Measurements from ENCODE around the gene SLC6A7. TPM values are rescaled to one million over a fixed set of nuclear protein-coding genes. Genes with fewer than 3 reads are reported as not detected.

SLC6A7 gene
- total and polyA plus RNA-seq, 12 donors = not detected

DNA sequence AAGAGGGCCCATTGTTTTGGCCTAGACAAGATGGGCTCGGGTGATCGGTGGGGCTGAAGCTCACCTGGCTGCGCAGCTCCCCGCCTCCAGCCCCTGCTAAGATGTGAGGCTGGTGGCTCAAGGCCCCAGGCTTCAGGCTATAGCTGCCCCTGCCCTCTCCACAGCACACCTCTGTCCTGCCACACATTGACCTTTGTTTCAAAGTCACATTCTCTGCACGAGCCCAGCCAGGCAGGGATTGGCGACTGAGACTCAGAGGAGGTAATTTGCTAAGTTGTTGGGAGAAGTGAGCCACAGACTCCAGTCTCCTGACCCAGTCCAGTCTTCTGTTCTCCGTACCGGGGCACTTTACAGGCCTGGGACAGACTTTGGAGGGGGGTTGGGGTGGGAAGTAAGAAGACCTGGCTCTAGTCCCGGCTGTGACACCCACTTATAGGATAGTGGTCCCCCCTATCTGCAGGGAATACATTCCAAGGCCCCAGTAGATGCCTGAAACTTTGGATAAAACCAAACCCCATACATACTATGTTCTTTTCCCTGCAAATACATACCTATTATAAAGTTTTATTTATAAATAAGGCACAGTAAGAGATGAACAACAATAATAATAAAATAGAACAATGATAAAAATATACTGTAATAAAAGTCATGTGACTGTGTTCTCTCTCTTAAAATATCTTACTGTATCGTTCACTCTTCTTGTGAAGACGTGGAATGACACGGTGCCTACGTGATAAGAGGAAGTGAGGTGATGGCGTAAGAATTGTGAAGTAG, 47.5 kb upstream of the SLC6A7 start:
- Histone ChIP-seq H3K27me3 (no peaks in the 10 kb centered on the region), H3K4me1 (replicated peaks in 1 of 2) (peaks cover 26 to 77% of the 10 kb centered on the region in 2 donors), H3K36me3 (replicated peaks in 1 of 2) (no peaks in the 10 kb centered on the region), H3K9me3 (replicated peaks in 1 of 3) (no peaks in the 10 kb centered on the region), H3K27ac (peak overlapping the region in 4 of 5 donors; percentile 56 to 92 (median 74)), H3K4me3 (no peak overlapping the region)
- DNase-seq = no peak
- WGBS, 4 donors = 71 to 79% (median 75%) methylated on average over 13 to 14 of the region's 14 CpGs
- no peak for TF ChIP-seq POLR2A (IDR thresholded peaks at IDR 0.05)
- TF ChIP-seq, protein P1, sequence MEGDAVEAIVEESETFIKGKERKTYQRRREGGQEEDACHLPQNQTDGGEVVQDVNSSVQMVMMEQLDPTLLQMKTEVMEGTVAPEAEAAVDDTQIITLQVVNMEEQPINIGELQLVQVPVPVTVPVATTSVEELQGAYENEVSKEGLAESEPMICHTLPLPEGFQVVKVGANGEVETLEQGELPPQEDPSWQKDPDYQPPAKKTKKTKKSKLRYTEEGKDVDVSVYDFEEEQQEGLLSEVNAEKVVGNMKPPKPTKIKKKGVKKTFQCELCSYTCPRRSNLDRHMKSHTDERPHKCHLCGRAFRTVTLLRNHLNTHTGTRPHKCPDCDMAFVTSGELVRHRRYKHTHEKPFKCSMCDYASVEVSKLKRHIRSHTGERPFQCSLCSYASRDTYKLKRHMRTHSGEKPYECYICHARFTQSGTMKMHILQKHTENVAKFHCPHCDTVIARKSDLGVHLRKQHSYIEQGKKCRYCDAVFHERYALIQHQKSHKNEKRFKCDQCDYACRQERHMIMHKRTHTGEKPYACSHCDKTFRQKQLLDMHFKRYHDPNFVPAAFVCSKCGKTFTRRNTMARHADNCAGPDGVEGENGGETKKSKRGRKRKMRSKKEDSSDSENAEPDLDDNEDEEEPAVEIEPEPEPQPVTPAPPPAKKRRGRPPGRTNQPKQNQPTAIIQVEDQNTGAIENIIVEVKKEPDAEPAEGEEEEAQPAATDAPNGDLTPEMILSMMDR (IDR thresholded peaks at IDR 0.05) = no peak
- intact Hi-C loops (cut with DNase I) = no loop called here

DNA sequence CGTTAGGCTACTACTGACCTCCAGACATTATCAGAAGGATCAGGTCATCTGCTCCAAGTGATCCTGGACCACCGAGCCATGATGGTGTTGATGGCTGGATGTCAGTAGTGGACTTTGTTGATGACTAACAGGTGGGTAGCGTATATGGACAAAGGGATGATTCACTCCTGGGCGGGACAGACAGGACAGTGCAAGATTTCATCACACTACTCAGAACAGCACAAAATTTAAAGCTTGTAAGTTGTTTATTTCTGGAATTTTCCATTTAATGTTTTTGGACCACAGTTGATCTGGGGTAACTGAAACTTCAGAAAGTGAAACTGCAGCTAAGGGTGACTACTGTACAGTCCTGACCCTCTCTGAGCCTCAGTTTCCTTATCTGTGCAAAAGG, 46.9 kb upstream of the SLC6A7 start:
- no peak overlapping the region for H3K4me3 ChIP-seq
- TF ChIP-seq, protein P1 (IDR thresholded peaks at IDR 0.05) = no peak
- no peak for TF ChIP-seq POLR2A (IDR thresholded peaks at IDR 0.05)
- H3K27ac ChIP-seq = peak overlapping the region in 4 of 5 donors; percentile 56 to 92 (median 74)
- peaks cover 20 to 73% of the 10 kb centered on the region in 2 donors for H3K4me1 ChIP-seq (replicated peaks in 1 of 2)
- H3K27me3 ChIP-seq = no peaks in the 10 kb centered on the region
- intact Hi-C loops (cut with DNase I) = no loop called here
- 24 to 47% (median 33%) methylated on average over 4 of the region's 4 CpGs for WGBS, 4 donors
- no peaks in the 10 kb centered on the region for H3K36me3 ChIP-seq (replicated peaks in 1 of 2)
- no peaks in the 10 kb centered on the region for H3K9me3 ChIP-seq (replicated peaks in 1 of 3)
- DNase-seq = peak in 6 of 7 donors; percentile 62 to 81 (median 70)

DNA sequence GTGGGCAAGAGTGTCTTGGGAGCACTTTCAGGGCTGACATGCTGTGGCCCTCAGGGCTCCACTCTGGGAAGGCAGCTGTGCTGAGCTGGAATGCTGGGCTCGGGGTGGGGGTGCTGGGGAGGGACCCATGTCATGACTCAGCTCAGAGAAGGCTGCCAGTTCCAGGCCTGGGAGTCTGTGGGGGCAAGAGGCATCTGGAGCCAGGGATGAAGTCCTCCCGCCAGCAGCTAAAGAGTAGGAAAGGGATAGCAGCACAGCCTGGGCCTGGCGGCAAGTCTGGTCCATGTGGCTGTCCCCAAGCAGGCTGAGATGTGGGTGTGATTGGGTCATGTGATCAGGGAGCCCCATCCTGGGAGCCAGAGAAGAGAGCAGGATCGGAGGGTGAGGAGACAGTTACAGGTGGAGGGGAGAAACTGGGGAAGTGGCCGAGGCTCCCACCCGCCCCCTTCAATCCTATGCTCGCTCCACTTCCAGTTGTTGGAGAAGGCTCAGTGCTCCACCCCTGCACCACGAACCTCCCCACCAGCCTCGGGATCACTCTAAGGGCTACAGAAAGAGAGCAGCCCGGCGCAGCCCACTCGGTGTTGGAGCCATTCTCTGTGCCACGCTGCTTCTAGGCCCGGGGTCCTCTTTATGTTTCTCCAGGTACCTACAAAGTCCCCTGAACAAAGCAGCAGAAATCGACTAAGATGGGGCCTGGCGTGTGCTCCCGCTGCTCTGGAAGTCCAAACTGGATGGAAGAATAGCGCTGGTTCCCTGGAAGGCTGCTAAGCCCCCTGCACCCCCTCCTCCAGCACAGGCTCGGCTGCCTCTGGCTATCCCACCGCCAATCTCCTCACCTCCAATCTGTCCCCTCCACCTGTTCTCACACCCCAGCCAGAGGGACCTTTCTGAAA, 46.3 kb upstream of the SLC6A7 start:
- no peaks in the 10 kb centered on the region for H3K36me3 ChIP-seq (replicated peaks in 1 of 2)
- no peak overlapping the region for H3K4me3 ChIP-seq
- TF ChIP-seq, protein P1 (IDR thresholded peaks at IDR 0.05) = no peak
- no peak for TF ChIP-seq POLR2A (IDR thresholded peaks at IDR 0.05)
- DNase-seq = peak; percentile 53 to 84 (median 79)
- intact Hi-C loops (cut with DNase I) = no loop called here
- peak overlapping the region in 4 of 5 donors; percentile 56 to 92 (median 74) for H3K27ac ChIP-seq
- H3K27me3 ChIP-seq = no peaks in the 10 kb centered on the region
- 69 to 73% (median 72%) methylated on average over 18 to 20 of the region's 20 CpGs for WGBS, 4 donors
- no peaks in the 10 kb centered on the region for H3K9me3 ChIP-seq (replicated peaks in 1 of 3)
- peaks cover 15 to 67% of the 10 kb centered on the region in 2 donors for H3K4me1 ChIP-seq (replicated peaks in 1 of 2)

DNA sequence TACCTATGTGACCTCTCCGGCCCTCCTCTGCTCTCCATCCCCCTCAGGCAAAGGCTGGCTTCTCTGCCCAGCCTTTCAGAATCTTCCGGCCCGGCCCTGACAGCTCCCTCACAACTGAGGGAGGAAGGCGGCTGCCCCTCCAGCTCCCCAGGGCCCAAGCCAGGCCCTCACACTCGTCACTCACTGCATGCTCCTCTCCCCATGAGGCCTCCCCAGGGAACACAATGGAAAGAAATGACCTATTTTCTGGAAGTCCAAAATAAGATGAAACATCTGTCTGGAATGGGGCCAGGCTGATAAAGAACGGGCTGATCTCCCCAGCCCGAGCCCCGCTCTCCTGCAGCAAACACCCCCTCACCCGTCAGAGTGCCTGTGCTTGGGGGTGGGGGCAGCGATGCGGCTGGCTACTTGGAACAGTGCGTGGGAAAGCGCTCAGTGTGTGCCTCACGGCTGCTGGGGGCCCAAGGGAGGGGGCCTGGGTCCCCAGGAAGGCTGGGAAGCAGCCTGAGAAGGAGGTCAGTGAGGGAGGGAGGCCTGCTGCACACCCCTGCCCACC, 45.5 kb upstream of the SLC6A7 start:
- DNase-seq = peak; percentile 46 to 81 (median 71)
- no peak overlapping the region for H3K4me3 ChIP-seq

More for the DNA sequence above, 45.5 kb upstream of the SLC6A7 start:
- intact Hi-C loops (cut with DNase I) = no loop called here
- Histone ChIP-seq H3K27ac (peak overlapping the region in 4 of 5 donors; percentile 29 to 92 (median 74)), H3K4me1 (replicated peaks in 1 of 2) (peaks cover 8 to 60% of the 10 kb centered on the region in 2 donors), H3K36me3 (replicated peaks in 1 of 2) (no peaks in the 10 kb centered on the region), H3K27me3 (no peaks in the 10 kb centered on the region), H3K9me3 (replicated peaks in 1 of 3) (no peaks in the 10 kb centered on the region)
- 45 to 56% (median 54%) methylated on average over 8 to 14 of the region's 14 CpGs for WGBS, 4 donors
- TF ChIP-seq, protein P1 (IDR thresholded peaks at IDR 0.05) = no peak
- no peak for TF ChIP-seq POLR2A (IDR thresholded peaks at IDR 0.05)
